K562 (cell line): ENCODE data around the gene TULP3. TPM values are rescaled to one million over a fixed set of nuclear protein-coding genes. Genes with fewer than 3 reads are reported as not detected.

Experiments used
- ATF7 ChIP-seq: fragments of 450-650 bp; IDR thresholded peaks from 2 replicates; pipeline ENCODE4 v1.7.1; 2014; ENCODE audit warnings: mild to moderate bottlenecking, moderate library complexity
- BACH1 ChIP-seq: fragments of 200-800 bp; sonication (Bioruptor generic); IDR thresholded peaks from 2 replicates; pipeline ENCODE4 v1.6.1; 2016; ENCODE audit warnings: missing genetic modification characterization, missing compliant biosample characterization
- BRF1 ChIP-seq: IDR thresholded peaks from 3 replicates; pipeline ENCODE4 v1.6.1; 2011; ENCODE audit warnings: borderline replicate concordance, mild to moderate bottlenecking; ENCODE audit not compliant: insufficient read length; ENCODE audit errors: extremely low read depth
- CTBP1 ChIP-seq: fragments of 450-650 bp; IDR thresholded peaks from 2 replicates; pipeline ENCODE4 v1.6.1; 2016; ENCODE audit warnings: borderline replicate concordance
- EP300 ChIP-seq: IDR thresholded peaks from 2 replicates; pipeline ENCODE4 v1.6.1; 2012; ENCODE audit warnings: low read length, improper control_type of control experiment
- FOXM1 ChIP-seq, 2 experiments: fragments of 450-650 bp in 1 of 2; sonication (generic) in 1 of 2; formaldehyde crosslinking in 1 of 2; IDR thresholded peaks; 2 replicates each; pipeline versions ENCODE4 v1.6.1 to v1.9.0; 2017 to 2022; ENCODE audit warnings: low read depth in 2 of 2, mild to moderate bottlenecking in 2 of 2, missing genetic modification reagents in 1 of 2, moderate library complexity in 1 of 2
- HEY1 ChIP-seq: fragments of 250-450 bp; sonication (Bioruptor Pico); IDR thresholded peaks from 2 replicates; pipeline ENCODE4 v1.5.0; 2020; ENCODE audit warnings: mild to moderate bottlenecking, moderate library complexity, borderline replicate concordance
- KDM1A ChIP-seq, 2 experiments: fragments of 450-650 bp; IDR thresholded peaks; 2 replicates each; pipeline ENCODE4 v1.6.1; 2016; ENCODE audit warnings: mild to moderate bottlenecking in 2 of 2
- MLX ChIP-seq, 2 experiments: fragments of 450-650 bp in 1 of 2; sonication (generic) in 1 of 2; formaldehyde crosslinking; conservative IDR thresholded peaks; 2 replicates each; pipeline versions ENCODE4 v1.4.0 to v1.8.1; 2020 to 2022; ENCODE audit warnings: mild to moderate bottlenecking in 1 of 2, missing genetic modification reagents in 1 of 2
- MNT ChIP-seq, 2 experiments: fragments of 450-650 bp; conservative IDR thresholded peaks; 2 replicates each; pipeline ENCODE4 v1.6.1; 2017; ENCODE audit warnings: mild to moderate bottlenecking in 2 of 2, moderate library complexity in 2 of 2
- PCBP1 ChIP-seq: fragments of 200-400 bp; formaldehyde crosslinking; IDR thresholded peaks from 2 replicates; pipeline ENCODE4 v1.6.1; 2018; ENCODE audit warnings: mild to moderate bottlenecking, low read depth, low read length; ENCODE audit not compliant: poor library complexity, severe bottlenecking
- RCOR1 ChIP-seq, 2 experiments: IDR thresholded peaks; 2 replicates each; pipeline ENCODE4 v1.6.1; 2012; ENCODE audit warnings: low read depth in 2 of 2, low read length in 2 of 2, borderline replicate concordance in 1 of 2, improper control_type of control experiment in 1 of 2
- SMAD4 ChIP-seq: fragments of 250-450 bp; sonication (Bioruptor Pico); conservative IDR thresholded peaks from 2 replicates; pipeline ENCODE4 v1.8.0; 2021; ENCODE audit warnings: inconsistent platforms, mild to moderate bottlenecking, moderate library complexity
- SMARCC2 ChIP-seq: fragments of 450-650 bp; IDR thresholded peaks from 2 replicates; pipeline ENCODE4 v1.6.1; 2017; ENCODE audit warnings: antibody characterized with exemption, moderate library complexity, mild to moderate bottlenecking, low read depth
- SRSF1 ChIP-seq: fragments of 200-400 bp; formaldehyde crosslinking; IDR thresholded peaks from 2 replicates; pipeline ENCODE4 v1.6.1; 2017; ENCODE audit warnings: mild to moderate bottlenecking, low read depth, low read length, moderate library complexity
- TAL1 ChIP-seq: fragments of 450-650 bp; IDR thresholded peaks from 2 replicates; pipeline ENCODE4 v1.6.1; 2016; ENCODE audit warnings: mild to moderate bottlenecking
- TARDBP ChIP-seq: fragments of 450-650 bp; IDR thresholded peaks from 2 replicates; pipeline ENCODE4 v1.6.1; 2016
- TEAD4 ChIP-seq, 2 experiments: sonication (generic) in 1 of 2; formaldehyde crosslinking in 1 of 2; IDR thresholded peaks; 2 replicates each; pipeline versions ENCODE4 v1.6.1 to v1.8.0; 2012 to 2022; ENCODE audit warnings: borderline replicate concordance in 1 of 2, inconsistent platforms in 1 of 2, low read length in 1 of 2, mild to moderate bottlenecking in 1 of 2, missing genetic modification reagents in 1 of 2
- TFE3 ChIP-seq: fragments of 450-650 bp; formaldehyde crosslinking; IDR thresholded peaks from 2 replicates; pipeline ENCODE4 v1.4.0; 2020; ENCODE audit warnings: mild to moderate bottlenecking, mixed read lengths
- TRIM24 ChIP-seq, 2 experiments: fragments of 450-650 bp; IDR thresholded peaks; 2 replicates each; pipeline ENCODE4 v1.6.1; 2016
- ZNF316 ChIP-seq: fragments of 450-650 bp; IDR thresholded peaks from 2 replicates; pipeline ENCODE4 v1.6.1; 2016
- ZNF639 ChIP-seq, 2 experiments: fragments of 200-800 bp in 1 of 2; sonication (Bioruptor generic) in 1 of 2; sonication (generic) in 1 of 2; formaldehyde crosslinking in 1 of 2; IDR thresholded peaks in 1 of 2; conservative IDR thresholded peaks in 1 of 2; 2 replicates each; pipeline versions ENCODE4 v1.5.0 to v1.6.1; 2016 to 2020; ENCODE audit warnings: missing compliant biosample characterization in 1 of 2, missing genetic modification characterization in 1 of 2, missing genetic modification reagents in 1 of 2
- ZNF644 ChIP-seq: fragments of 200-800 bp; sonication (Bioruptor generic); IDR thresholded peaks from 2 replicates; pipeline ENCODE4 v1.6.1; 2016; ENCODE audit warnings: low read depth, missing genetic modification characterization, missing compliant biosample characterization
- ZSCAN29 ChIP-seq: fragments of 450-650 bp; IDR thresholded peaks from 2 replicates; pipeline ENCODE4 v1.6.1; 2017
- polyA plus RNA-seq, 8 experiments: library from polyadenylated mRNA; depleted of rRNA in 4 of 8; stranded (reverse) in 5 of 8; unstranded in 3 of 8; fragments of >200 nt; fragmentation: Nextera tagmentation in 2 of 8; fragmentation: Illumina TruSeq in 1 of 8; extraction: Ambion mirVana in 2 of 8; extraction: Trizol in 1 of 8; gene quantifications; 2 replicates each; pipeline versions ENCODE4 v1.2.1 to v1.2.3, GENCODE V29; 2011 to 2014; ENCODE audit warnings: inconsistent platforms in 1 of 8, missing spikeins in 1 of 8
- total RNA-seq, 7 experiments: library from RNA; depleted of rRNA in 6 of 7; stranded (reverse); fragments of >200 nt in 6 of 7; fragmentation: Illumina TruSeq in 2 of 7; extraction: Trizol in 2 of 7; gene quantifications; 2 replicates each; pipeline versions ENCODE4 v1.2.1 to v1.2.3, GENCODE V29; 2011 to 2021; ENCODE audit warnings: low replicate concordance in 1 of 7

Gene TULP3
- total and polyA plus RNA-seq, 9 of the 15 experiments (the other 6 are each of a cell fraction or from before 2014, with no cell fraction given): 3.6 to 13.3 (median 7.3) TPM

- TF ChIP-seq CTBP1 (peak; percentile 30; the same call in 1 of the 2 replicates), EP300 (peak; percentile 66), KDM1A (IDR thresholded peaks at IDR 0.05) (peak; percentile 82 to 87), FOXM1 (IDR thresholded peaks at IDR 0.05; ENCODE audit: low read depth) (peak; percentile 49), FOXM1 (CRISPR knock-in tag; IDR thresholded peaks at IDR 0.05; ENCODE audit: low read depth) (no peak), SRSF1 (no peak), MNT (conservative IDR thresholded peaks at IDR 0.05) (no peak), ZNF639 (CRISPR knock-in tag; conservative IDR thresholded peaks at IDR 0.05 in 1 of 2, IDR thresholded peaks at IDR 0.05 in 1 of 2) (0 out of 4 replicates have a peak, but pooled peaks of 1 of the 2 experiments have one; percentile 32), TFE3 (peak; percentile 45), PCBP1 (no peak), HEY1 (no peak), ZNF316 (no peak), BRF1 (no peak), SMAD4 (CRISPR knock-in tag) (peak; percentile 42; the same call in 1 of the 2 replicates), ZSCAN29 (no peak), SMARCC2 (no peak), TEAD4 (IDR thresholded peaks at IDR 0.05; ENCODE audit: low read length) (peak; percentile 78; the same call in 1 of the 2 replicates), TEAD4 (CRISPR knock-in tag; IDR thresholded peaks at IDR 0.05; ENCODE audit: borderline replicate concordance) (no peak), TRIM24 (IDR thresholded peaks at IDR 0.05) (0 out of 4 replicates have a peak, but pooled peaks of 1 of the 2 experiments have one; percentile 7), MLX (CRISPR knock-in tag; conservative IDR thresholded peaks at IDR 0.05) (no peak), RCOR1 (IDR thresholded peaks at IDR 0.05; ENCODE audit: borderline replicate concordance in 1 of 2, low read depth in 2 of 2, low read length in 2 of 2) (peak in 1 of 2 experiments; percentile 81; a peak in 2 of 4 replicates), TARDBP (no peak), BACH1 (tag) (no peak), TAL1 (peak; percentile 69), ATF7 (0 out of 2 replicates have a peak, but pooled peaks have one; percentile 14), ZNF644 (tag) (no peak)
Measured at GRCh38 chr12:2984249-2984648, 93.6 kb downstream of the TULP3 start (continued).
